A549 treated with CpdA at 1 μM for 4 hours (cell line): ENCODE data around the gene TSHZ2. TPM values are rescaled to one million over a fixed set of nuclear protein-coding genes. Genes with fewer than 3 reads are reported as not detected.

Source experiments
- total RNA-seq: library from RNA; stranded (reverse); fragments of 200-300 nt; extraction: Qiagen RNA extraction; gene quantifications from 5 replicates; pipeline ENCODE4 v1.2.3, GENCODE V29; 2022; ENCODE audit warnings: low read depth

TSHZ2 gene
- not detected in 5 replicates for total RNA-seq

GRCh38 chr20:52972190-52972937 is at the start of gene TSHZ2:
Gene TSHZ2 (plus strand): TSS chr20:52972358. CDS start chr20:52973294, 936 bp downstream.

